ENCODE results near the gene CGB1.
"Not testable (repeated sequence)": the region's sequence is repeated elsewhere in the genome, so short reads cannot be mapped to it uniquely, and the experiment has no call there.

The CGB1 gene

DNA sequence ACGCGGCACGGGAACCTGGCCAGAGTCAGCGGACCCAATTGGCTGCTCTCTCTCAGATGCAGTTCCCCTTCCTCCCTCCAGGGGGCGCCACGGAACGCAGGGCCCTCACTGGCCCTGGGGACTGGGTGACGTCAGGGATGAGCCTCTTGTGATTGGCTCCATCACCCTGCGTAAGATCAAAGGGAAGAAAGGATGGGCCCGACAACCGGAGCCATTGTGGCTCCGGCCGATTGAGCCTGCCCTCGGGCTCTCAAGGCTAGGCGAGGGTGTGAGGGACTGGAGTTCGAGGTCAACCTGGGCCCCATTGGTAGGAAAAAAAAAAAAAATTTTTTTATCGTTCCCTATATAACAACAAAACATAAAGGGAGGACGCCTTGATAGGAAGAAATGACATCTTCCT, at the start of gene CGB1:
Gene CGB1 (minus strand): TSS at position 81 of the 400 bp plus-strand sequence. CDS start 184 bp downstream, outside the sequence.
- DNase-seq (ENCODE audit: extremely low read depth in 1 of 2, low read depth in 1 of 2): not testable (repeated sequence)

DNA sequence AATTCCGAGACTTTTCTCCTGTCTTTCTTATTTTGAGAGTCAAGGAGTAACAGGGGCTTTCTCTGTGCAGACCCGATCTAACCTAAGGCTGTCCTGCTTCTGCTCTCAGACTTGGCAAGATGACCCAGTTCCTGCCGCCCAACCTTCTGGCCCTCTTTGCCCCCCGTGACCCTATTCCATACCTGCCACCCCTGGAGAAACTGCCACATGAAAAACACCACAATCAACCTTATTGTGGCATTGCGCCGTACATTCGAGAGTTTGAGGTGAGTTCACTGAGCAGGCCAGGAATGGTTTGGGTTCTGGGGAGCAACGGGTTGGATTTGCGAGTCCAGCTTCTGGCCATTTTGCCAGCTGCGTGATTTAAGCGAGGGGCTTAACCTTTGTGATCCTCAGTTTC, 49.6 kb upstream of the CGB1 start:
- DNase-seq (ENCODE audit: extremely low read depth in 1 of 2, low read depth in 1 of 2): no peak

DNA sequence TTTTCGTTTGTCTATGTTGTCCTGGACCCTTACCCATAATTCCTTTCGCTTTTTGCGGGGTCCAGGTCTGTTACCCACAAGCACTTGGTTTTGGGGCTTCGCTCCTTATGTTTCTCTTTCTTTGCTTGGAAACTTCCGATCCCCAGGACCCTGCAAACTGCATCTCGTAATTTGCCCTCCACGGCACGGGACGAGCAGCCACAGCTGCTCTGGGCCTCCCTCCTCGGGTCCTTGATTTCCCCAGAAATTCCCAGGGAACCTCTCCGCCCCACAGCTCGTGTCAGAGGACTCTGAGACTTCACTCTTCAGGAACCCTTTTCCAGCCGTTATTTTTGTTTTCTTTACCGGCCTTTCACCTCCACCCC, 49.2 kb upstream of the CGB1 start:
- no peak for DNase-seq (ENCODE audit: extremely low read depth in 1 of 2, low read depth in 1 of 2)

DNA sequence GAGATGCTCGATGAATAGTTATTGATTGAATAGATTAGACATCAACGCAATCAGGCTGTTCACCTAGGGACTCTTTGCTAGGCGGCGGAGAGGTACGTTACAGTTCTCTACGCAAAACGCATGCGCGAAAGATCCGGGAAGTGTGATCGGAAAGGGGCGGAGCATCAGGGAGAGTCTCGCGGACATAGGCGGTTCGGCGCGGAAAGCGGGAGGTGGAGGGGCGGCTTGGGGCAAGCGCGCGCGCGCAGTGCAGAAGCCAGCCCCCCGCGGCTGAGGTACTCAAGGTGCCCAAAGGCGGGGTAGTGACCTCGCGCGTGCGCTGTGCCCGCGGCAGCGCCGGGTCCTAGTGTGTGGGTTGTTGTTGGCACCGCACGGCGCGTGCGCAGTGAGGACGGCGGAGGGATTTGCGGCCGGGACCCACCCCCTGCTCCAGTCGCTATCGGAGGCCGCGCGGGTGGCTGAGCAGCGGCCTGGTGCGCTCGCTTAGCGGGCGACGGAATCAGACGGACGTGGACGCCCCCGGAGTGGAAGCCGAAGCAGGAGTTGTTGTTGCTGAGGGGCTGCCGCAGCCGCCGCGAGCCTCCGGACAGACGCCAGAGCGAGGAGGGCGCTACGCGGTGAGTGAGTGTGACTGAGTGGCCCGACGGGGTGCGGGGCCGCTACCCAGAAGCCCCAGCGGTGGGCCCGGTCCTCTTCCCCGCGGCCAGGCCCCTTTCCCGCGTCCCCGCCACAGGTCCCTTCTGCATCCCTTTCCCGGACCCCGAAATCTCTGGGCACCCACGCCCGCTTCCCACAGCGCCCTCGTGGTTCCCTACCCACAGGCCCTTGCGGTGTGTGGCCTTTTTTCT, 48.5 kb upstream of the CGB1 start, which contains the start of gene SNRNP70:
Gene SNRNP70 (plus strand): TSS at position 432 of the 848 bp plus-strand sequence. CDS start 964 bp downstream, outside the sequence.
- peak; percentile 95 to 99 for DNase-seq (ENCODE audit: extremely low read depth in 1 of 2, low read depth in 1 of 2)

DNA sequence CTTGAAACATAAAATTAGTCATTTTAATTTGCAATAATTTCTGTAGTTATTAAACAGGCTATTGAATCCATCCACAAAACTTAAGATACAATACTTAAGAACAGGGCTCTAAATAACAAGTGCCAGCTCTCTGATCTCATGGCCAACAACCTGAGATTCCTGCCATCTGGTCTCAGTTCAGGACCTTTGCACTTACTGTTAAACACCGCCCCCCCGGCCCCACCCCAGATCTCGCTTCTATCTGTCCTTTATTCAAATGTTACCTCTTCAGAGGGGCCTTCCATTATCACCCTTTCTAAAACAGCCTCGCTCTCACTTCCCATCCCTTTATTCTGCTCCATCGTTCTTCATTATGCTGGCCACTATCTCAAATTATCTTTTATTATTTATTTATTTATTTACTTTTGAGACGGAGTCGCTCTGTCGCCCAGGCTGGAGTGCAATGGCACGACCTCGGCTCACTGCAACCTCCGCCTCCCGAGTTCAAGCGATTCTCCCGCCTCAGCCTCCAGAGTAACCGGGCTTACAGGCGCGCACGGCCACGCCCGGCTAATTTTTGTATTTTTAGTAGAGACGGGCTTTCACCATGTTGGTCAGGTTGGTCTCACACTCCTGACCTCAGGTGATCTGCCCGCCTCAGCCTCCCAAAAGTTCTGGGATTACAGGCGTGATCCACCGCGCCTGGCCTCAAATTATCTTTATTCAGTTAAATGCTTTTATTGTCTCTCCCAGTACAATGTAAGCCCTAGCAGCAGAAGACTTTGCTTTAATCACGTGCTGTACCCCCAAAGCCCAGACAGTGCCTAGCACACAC, 47.7 kb upstream of the CGB1 start:
- no peak for DNase-seq (ENCODE audit: extremely low read depth in 1 of 2, low read depth in 1 of 2)

DNA sequence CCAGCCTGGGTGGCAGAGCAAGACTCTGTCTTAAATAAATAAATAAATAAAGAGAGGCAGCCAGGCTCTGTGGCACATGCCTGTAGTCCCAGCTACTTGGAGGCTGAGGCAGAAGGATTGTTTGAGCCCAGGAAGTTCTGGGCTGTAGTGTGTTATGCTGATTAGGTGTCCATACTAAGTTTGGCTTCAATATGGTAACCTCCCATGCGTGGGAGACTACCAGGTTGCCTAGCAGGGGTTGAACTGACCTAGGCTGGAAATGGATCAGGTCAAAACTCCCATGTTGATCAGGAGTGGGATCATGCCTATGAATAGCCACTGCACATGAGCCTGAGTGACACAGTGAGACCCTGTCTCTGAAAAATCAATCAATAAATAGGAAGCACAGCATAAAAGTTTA, 44.6 kb upstream of the CGB1 start:
- no peak for DNase-seq (ENCODE audit: extremely low read depth in 1 of 2, low read depth in 1 of 2)

DNA sequence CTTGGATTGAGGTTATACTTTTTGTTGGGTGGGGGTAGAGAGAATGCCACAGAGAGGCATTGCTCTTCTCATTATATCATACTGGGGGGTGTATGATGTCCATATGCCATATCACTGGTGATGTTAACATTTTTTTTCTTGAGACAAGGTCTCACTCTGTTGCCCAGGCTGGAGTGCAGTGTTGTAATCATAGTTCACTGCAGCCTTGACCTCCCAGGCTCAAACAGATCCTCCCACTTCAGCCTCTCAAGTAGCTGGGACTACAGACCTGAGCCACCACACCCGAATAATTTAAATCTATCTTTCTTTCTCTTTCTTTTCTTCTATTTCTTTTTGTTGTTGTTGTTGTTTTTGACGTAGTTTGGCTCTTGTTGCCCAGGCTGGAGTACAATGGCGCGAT, 43.7 kb upstream of the CGB1 start:
- DNase-seq (ENCODE audit: extremely low read depth in 1 of 2, low read depth in 1 of 2): no peak

DNA sequence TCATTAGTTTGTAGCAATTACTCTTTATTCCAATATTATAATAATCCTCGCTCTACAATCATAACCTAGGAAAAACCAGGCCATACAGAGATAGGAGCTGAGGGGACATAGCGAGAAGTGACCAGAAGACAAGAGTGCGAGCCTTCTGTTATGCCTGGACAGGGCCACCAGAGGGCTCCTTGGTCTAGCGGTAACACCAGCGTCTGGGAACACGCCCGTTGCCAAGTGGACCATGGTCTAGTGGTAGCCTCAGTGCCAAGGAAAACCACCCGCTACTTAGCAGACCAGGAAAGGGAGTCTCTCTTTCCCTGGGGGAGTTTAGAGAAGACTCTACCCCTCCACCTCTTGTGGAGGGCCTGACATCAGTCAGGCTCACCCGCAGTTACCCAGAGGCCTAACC, 38.2 kb upstream of the CGB1 start:
- DNase-seq (ENCODE audit: extremely low read depth in 1 of 2, low read depth in 1 of 2): not testable (repeated sequence)

DNA sequence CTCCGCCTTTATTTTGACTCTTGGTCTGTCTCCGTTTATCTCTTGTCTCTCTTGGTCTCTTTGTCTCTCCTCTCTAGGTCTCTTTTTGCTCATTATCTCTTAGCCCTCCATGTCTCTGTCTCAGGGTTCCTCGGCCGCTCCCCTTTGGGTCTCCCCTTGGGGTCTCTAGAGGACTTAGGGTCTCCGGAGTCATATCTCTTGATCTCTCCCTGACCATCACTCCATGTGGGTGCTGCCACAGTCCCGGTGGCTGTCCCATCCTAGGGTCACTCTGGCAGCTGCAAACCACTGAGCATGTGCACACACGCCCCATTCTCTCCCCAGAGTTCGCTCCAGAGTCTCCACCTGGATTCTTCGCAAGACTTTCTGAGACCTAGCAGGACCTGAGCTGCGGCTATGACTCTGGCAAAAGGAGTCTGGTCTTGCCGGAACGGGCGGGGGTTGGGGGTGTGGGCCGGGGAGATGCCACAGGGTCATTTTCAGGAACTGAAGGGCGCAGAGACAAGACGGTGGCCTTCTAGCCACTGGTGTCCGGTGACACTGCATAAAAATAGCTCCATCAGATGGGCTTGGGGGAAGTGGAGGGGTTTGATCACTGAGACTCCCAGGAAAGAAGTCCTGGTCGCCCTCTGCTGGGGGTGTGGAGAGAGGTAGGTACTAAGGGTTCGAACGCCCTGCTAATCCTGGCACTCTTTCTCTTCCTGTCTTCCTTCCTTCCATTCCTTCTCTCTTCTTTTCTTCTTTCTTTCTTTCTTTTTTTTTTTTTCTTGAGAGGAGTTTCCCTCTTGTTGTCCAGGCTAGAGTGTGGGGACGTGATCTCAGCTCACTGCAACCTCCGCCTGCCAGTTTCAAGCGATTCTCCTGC, 37.1 kb upstream of the CGB1 start:
- no peak for DNase-seq (ENCODE audit: extremely low read depth in 1 of 2, low read depth in 1 of 2)

DNA sequence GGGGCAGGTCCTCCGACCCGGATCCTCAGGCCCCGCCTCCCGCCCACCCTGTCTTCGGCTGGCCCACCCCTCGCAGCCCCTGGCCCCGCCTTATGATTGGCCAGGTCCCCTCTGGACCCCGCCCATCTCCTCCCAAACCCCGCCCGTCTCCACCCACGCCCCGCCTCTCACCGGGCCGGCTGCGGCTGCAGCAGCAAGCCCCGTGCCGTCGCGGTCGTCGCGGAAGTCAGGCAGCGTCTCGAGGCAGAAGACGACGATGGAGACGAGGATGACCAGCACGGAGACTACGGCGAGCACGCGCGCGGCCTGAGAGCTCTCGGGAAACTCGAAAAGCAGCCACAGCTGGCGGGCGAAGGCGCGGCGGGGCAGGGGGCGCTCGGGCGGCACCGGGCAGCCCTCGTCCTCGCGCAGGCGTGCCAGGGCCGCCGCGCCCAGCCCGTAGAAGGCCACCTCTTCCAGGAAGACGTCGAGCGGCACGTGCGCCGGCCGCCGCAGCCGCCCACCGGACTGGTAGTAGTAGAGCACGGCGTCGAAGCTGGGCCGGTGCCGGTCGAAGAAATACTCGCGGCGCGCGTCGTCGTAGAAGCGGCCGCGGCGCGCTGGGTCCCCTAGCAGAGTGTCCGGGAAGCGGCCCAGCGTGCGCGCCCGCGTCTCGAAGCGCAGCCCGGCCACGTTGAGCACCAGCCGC, 35.3 kb upstream of the CGB1 start:
- no peak for DNase-seq (ENCODE audit: extremely low read depth in 1 of 2, low read depth in 1 of 2)

DNA sequence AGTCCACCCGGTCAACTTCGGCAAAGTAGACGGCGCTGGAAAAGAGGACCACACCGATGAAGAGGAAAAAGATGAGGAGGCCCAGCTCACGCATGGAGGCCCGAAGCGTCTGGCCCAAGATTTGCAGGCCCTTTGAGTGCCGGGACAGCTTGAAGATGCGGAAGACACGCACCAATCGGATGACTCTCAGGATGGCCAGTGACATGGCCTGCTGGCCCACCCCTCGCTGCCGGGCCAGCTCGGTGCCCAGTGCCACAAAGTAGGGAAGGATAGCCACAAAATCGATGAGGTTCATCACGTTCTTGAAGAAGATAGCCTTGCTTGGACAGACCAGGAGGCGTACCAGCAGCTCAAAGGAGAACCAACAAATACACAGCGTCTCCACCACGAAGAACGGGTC, 33.7 kb upstream of the CGB1 start:
- no peak for DNase-seq (ENCODE audit: extremely low read depth in 1 of 2, low read depth in 1 of 2)

DNA sequence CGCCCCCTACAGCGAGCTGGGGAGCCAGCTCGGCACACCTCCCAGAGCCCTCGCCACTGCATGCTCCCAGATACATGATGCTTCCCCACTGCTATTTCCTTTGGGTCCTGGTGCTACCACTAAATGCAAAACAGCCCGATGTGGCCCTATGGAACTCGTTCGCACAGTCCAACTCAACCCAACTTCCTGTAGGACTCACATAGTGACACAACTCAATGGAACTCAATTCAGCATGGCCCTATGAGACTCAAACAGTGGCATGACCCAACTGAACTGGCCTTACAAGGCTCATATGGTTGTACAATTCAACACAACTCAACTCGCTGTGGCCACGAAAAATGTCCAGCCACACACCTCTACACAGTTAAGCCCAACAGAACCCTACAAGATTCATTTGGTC, 32.3 kb upstream of the CGB1 start:
- no peak for DNase-seq (ENCODE audit: extremely low read depth in 1 of 2, low read depth in 1 of 2)

DNA sequence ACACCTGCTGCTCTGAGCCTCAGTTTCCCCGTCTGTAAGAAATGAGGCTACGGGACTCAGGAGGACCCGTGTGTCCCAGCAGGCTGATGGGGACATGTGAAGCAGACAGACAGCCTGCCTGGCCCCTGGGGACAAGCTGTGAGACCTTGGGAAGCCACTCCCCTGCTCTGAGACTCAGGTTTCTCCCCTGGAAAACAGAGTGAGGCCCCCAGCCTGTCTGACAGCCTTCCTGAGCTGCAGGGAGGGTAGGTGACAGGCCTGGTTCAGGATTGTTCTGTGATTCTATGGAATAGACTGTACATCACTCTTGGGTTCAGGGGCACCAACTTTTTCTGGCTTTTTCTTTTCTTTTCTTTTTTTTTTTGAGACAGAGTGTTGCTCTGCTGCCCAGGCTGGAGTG, 30.9 kb upstream of the CGB1 start:
- DNase-seq (ENCODE audit: extremely low read depth in 1 of 2, low read depth in 1 of 2): no peak

DNA sequence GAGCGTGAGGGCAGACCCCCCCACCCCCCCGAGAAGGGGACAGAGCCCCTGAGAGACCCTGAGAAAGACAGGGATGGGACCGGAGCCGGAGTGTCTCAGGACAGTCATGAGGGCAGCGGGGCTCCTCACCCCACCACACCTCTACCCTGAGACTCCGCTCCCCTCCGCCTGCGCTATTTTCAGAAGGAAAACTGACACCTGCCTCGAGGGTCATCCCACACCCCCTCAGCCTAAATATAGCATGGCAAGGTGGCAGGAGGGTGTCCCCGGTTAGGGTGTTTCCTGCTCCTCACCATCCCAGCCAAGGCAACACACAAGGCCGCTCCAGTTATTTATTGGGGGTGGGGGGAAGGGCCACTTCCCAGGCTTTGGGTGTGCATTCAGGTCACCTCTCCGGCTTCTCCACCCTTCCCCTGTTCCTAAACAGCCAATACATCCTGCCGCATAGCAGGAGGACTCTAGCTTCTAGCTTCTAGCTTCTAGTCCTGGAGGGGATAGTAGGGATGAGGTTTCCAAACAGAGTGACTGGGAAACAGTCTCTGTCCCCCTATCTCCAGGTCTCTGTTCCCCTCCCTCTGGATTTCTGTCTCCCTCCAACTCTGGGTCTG, 29.3 kb upstream of the CGB1 start:
- DNase-seq (ENCODE audit: extremely low read depth in 1 of 2, low read depth in 1 of 2): no peak

DNA sequence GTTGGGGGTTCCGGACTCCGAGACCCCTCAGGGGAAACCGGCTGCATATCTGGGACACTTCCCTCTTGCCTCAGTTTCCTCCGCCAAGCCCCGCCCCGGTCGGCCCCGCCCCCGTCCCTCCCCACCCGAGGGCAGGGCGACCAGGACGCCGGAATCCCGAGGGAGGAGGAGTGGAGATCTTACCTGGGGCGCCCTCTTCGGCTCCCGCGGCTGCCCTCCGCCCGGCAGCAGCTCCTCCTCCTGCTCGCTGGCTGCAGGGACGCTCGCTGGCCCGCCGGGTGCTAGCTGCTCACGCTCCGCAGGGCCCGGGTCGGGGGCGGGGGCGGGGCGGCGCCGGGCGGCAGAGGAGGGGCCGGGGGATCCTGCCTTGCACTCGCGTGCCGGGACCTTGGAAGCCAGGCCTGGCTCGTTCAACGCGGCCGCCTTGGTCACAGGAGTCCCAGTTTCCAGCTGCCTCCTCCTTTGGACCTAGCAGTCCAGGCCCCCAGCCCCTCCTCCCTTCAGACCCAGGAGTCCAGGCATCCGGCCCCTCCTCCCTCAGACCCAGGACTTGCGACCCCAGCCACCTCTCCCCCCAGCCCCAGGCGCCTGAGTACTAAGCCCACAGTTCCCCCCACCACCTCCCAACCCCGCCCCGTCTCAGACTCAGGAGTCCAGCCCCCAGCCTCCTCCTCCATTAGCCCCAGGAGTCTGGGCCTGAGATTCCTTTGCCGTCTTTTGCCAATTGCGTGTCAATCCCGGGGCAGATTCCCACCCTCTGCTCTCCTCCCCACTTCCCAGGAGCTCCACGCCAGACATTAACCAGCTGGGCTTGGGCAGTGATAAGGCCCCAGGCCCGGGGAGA, 28.3 kb upstream of the CGB1 start, which contains the start of gene NTF4:
Gene NTF4 (minus strand): TSS at position 51 of the 844 bp plus-strand sequence. CDS start 2,821 bp downstream, outside the sequence.
- DNase-seq (ENCODE audit: extremely low read depth in 1 of 2, low read depth in 1 of 2): no peak

DNA sequence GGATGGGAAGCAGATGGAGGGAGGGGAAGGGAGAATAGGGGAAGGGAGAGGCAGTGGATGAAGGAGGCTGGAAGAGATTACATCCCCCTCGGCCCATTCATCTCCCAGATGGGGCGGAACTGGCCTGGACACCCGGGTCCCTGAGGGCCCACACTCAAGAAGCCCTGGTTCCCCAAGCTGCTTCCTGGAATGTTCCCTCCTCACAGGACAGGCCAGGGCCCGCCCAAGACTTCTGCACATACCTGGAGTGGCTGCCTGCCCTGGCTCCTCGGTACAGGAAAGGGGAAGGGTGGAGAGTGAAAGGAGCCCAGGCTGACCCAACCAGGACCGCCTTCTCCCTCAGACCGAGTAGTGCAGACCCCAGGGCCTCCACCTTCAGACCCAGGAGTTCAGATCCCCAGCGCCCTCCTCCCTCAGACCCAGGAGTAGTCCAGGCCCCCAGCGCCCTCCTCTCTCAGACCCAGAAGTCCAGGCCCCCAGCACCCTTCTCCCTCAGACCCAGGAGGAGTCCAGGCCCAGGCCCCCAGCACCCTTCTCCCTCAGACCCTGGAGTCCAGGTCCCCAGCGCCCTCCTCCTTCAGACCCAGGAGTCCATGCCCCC, 27.4 kb upstream of the CGB1 start:
- no peak for DNase-seq (ENCODE audit: extremely low read depth in 1 of 2, low read depth in 1 of 2)

DNA sequence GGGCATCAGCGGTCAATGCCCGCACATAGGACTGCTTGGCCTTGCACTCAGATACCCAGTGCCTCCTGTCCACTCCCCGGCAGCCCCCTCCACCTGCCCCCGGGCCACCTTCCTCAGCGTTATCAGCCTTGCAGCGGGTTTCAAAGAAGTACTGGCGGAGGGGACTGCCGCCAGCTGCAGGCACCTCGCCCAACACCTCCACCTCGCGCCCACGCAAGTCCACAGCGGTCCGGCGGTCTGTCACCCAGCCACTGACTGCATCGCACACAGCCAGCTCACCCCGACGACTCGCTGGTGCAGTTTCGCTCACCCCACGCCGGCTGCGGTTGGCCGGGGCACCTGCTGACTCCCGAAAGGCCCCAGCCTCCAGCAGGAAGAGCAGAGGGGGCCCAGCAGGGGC, 24.8 kb upstream of the CGB1 start:
- DNase-seq (ENCODE audit: extremely low read depth in 1 of 2, low read depth in 1 of 2): no peak

DNA sequence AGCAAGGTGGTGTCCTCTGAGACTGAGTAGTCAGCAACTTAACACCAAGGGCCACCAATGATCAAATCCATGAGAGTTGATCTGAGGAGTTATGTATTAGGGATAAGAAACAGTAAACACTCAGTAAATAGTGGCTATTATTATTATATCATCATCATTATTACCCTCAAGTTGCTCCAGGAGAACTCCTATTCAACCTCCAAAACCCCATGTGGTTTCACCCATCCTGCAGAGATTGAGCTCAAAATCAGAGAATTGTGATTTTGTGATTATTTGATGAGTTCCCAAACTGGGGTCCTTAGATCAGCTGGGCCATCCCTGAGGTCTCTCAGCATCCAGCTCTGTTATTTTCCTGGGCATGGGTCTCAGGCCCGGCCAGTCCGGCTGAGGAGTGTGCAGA, 24.3 kb upstream of the CGB1 start:
- no peak for DNase-seq (ENCODE audit: extremely low read depth in 1 of 2, low read depth in 1 of 2)

DNA sequence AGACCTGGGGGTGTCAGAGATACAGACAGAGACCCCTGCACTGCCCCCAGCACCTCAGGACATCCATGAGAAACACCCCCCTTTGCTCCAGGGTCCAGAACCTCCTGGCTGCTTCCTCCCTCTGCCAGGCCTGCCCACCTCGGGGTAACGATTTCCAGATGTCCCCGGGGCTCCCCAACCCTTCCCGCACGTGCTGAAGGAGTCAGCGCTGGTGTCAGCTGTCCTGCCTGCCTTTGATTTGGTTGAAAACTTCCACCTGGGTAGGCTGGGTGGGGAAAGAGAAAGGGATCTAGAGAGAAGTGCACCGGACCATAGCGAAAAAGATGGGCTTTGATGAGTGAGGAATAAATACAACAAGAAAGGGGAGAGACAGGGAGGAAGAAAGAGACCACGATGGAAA, 22.4 kb upstream of the CGB1 start:
- DNase-seq (ENCODE audit: extremely low read depth in 1 of 2, low read depth in 1 of 2): no peak

Measured in activated CD8-positive, alpha-beta memory T cell treated with anti-CD3 and anti-CD28 coated beads for 1 hour (primary cell).